ENCODE measurements around the gene MSX2.

MSX2 gene

GRCh38 chr5:174777111-174777510 is 52.7 kb downstream of the MSX2 start:
- no peak for DNase-seq (ENCODE audit: low read depth)

GRCh38 chr5:174777583-174777982 is 53.2 kb downstream of the MSX2 start:
- DNase-seq (ENCODE audit: low read depth) = no peak

Measured in fibroblast of the conjunctiva (primary cell).